ENCODE results near the gene WDFY2. TPM values are rescaled to one million over a fixed set of nuclear protein-coding genes. Genes with fewer than 3 reads are reported as not detected.
"Not testable (repeated sequence)": the region's sequence is repeated elsewhere in the genome, so short reads cannot be mapped to it uniquely, and the experiment has no call there.

WDFY2 gene
- total RNA-seq, 1 donor from 2014 or later: 14.6 TPM

GRCh38 chr13:51689663-51689996 is 105.4 kb downstream of the WDFY2 start:
- intact Hi-C loops (cut with micrococcal nuclease): no loop called here

- intact Hi-C loops (cut with micrococcal nuclease): not testable (repeated sequence)
Observed at GRCh38 chr13:51695677-51696076, 111.4 kb downstream of the WDFY2 start.

GRCh38 chr13:51697181-51697580 is 112.9 kb downstream of the WDFY2 start:
- intact Hi-C loops (cut with micrococcal nuclease): no loop called here

GRCh38 chr13:51697855-51698254 is 113.6 kb downstream of the WDFY2 start:
- intact Hi-C loops (cut with micrococcal nuclease): no loop called here

- intact Hi-C loops (cut with micrococcal nuclease): no loop called here
Observed at GRCh38 chr13:51698352-51698751, 114.1 kb downstream of the WDFY2 start.

- intact Hi-C loops (cut with micrococcal nuclease): no loop called here
Observed at GRCh38 chr13:51704399-51705313, 120.4 kb downstream of the WDFY2 start.

GRCh38 chr13:51707461-51707860 is 123.2 kb downstream of the WDFY2 start:
- intact Hi-C loops (cut with micrococcal nuclease): no loop called here

GRCh38 chr13:51713807-51714206 is 129.5 kb downstream of the WDFY2 start:
- intact Hi-C loops (cut with micrococcal nuclease): no loop called here

- intact Hi-C loops (cut with micrococcal nuclease): no loop called here
Observed at GRCh38 chr13:51714663-51715168, 130.5 kb downstream of the WDFY2 start.

GRCh38 chr13:51715613-51716012 is 131.4 kb downstream of the WDFY2 start:
- intact Hi-C loops (cut with micrococcal nuclease): no loop called here

- intact Hi-C loops (cut with micrococcal nuclease): no loop called here
Observed at GRCh38 chr13:51717786-51718398, 133.6 kb downstream of the WDFY2 start.

- intact Hi-C loops (cut with micrococcal nuclease): no loop called here
Observed at GRCh38 chr13:51719394-51719793, 135.1 kb downstream of the WDFY2 start.

- intact Hi-C loops (cut with micrococcal nuclease): no loop called here
Observed at GRCh38 chr13:51721496-51721895, 137.2 kb downstream of the WDFY2 start.

GRCh38 chr13:51723529-51723928 is 139.3 kb downstream of the WDFY2 start:
- intact Hi-C loops (cut with micrococcal nuclease): no loop called here

GRCh38 chr13:51724721-51725120 is 140.5 kb downstream of the WDFY2 start:
- intact Hi-C loops (cut with micrococcal nuclease): no loop called here

- intact Hi-C loops (cut with micrococcal nuclease): no loop called here
Observed at GRCh38 chr13:51726446-51727193, 142.4 kb downstream of the WDFY2 start.

GRCh38 chr13:51727634-51728274 is 143.5 kb downstream of the WDFY2 start:
- intact Hi-C loops (cut with micrococcal nuclease): no loop called here

- intact Hi-C loops (cut with micrococcal nuclease): no loop called here
Observed at GRCh38 chr13:51728275-51728673, 144.0 kb downstream of the WDFY2 start.

- intact Hi-C loops (cut with micrococcal nuclease): no loop called here
Observed at GRCh38 chr13:51728972-51729371, 144.7 kb downstream of the WDFY2 start.

- intact Hi-C loops (cut with micrococcal nuclease): no loop called here
Observed at GRCh38 chr13:51729866-51730553, 145.7 kb downstream of the WDFY2 start.

- intact Hi-C loops (cut with micrococcal nuclease): no loop called here
Observed at GRCh38 chr13:51730927-51731326, 146.7 kb downstream of the WDFY2 start.
